Spinal cord (tissue), 10 donors: Measurements from ENCODE around the gene TLE2. TPM values are rescaled to one million over a fixed set of nuclear protein-coding genes. Genes with fewer than 3 reads are reported as not detected.
"Not testable (repeated sequence)": the region's sequence is repeated elsewhere in the genome, so short reads cannot be mapped to it uniquely, and the experiment has no call there.

ENCODE experiments used
- DNase-seq, 6 donors: peaks; one replicate each; pipeline versions ENCODE4 v3.0.0 to v3.0.0-alpha.2; 2013 to 2015; ENCODE audit warnings: low spot score in 6 of 6, low read depth in 4 of 6
- H3K27ac ChIP-seq: one replicate; pipeline ENCODE4 v1.5.1; 2013; ENCODE audit warnings: low read depth, low read length, control low read depth
- H3K27me3 ChIP-seq: one replicate; pipeline ENCODE4 v1.6.1; 2013; ENCODE audit warnings: low read length; ENCODE audit not compliant: control insufficient read depth, insufficient read depth
- H3K36me3 ChIP-seq: one replicate; pipeline ENCODE4 v1.6.1; 2013; ENCODE audit warnings: low read length; ENCODE audit not compliant: control insufficient read depth, insufficient read depth
- H3K4me1 ChIP-seq: one replicate; pipeline ENCODE4 v1.6.1; 2013; ENCODE audit warnings: low read length; ENCODE audit not compliant: control insufficient read depth, insufficient read depth
- H3K4me3 ChIP-seq: one replicate; pipeline ENCODE4 v1.5.1; 2013; ENCODE audit warnings: low read depth, low read length, control low read depth
- H3K9me3 ChIP-seq: one replicate; pipeline ENCODE4 v1.6.1; 2013; ENCODE audit warnings: low read length; ENCODE audit not compliant: control insufficient read depth, insufficient read depth
- WGBS: methylation state at CpG from one replicate; pipeline ENCODE4 v1.1.5; 2013; ENCODE audit warnings: missing lambda C conversion rate; ENCODE audit not compliant: insufficient coverage; 5-methylcytosine and 5-hydroxymethylcytosine counted together
- polyA plus RNA-seq, 2 donors: library from polyadenylated mRNA; unstranded; fragments of 120-200 nt; gene quantifications; one replicate each; pipeline ENCODE4 v1.2.1, GENCODE V29; 2013; ENCODE audit not compliant: insufficient read length in 2 of 2
- total RNA-seq, 2 donors: library from RNA; depleted of rRNA in 1 of 2; stranded (reverse); fragments of 120-200 nt in 1 of 2; fragments of >200 nt in 1 of 2; gene quantifications; one replicate each; pipeline versions ENCODE4 v1.2.3 to v1.2.4, GENCODE V29; 2013 to 2014
- donor health status: healthy.

TLE2 gene
- total and polyA plus RNA-seq, 4 donors: 14.9 to 101 (median 52.6) TPM

DNA sequence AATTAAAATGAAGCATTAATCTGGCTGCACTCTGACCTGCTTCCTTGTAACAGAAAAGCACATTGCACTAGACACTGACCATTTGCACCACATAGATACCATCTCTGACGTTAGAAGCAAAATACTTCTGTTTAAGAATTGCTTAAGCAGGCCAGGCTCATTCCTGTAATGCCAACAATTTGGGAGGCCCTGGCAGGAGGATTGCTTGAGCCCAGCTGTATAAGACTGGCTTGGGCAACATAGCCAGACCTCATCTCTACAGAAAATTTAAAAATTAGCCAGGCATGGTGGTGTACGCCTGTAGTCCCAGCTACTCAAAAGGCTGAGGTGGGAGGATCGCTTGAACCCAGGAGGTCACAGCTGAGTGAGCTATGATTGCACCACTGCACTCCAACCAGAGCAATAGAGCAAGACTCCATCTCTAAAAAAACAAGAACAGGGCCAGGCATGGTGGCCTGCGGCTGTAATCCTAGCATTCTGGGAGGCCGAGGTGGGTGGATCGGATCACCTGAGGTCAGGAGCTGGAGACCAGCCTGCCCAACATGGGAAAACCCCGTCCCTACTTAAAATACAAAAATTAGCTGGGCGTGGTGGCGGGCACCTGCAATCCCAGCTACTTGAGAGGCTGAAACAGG is 58.8 kb downstream of the TLE2 start:
- no peak for DNase-seq
- Histone ChIP-seq H3K4me3 (no peak overlapping the region), H3K36me3 (no peaks in the 10 kb centered on the region), H3K27me3 (peaks cover 10% of the 10 kb centered on the region), H3K4me1 (peaks cover 32% of the 10 kb centered on the region), H3K9me3 (no peaks in the 10 kb centered on the region), H3K27ac (no peak overlapping the region)
- 82% methylated on average over 9 of the region's 9 CpGs for WGBS

GRCh38 chr19:2969104-2969504 is 60.0 kb downstream of the TLE2 start:
- Histone ChIP-seq H3K9me3 (no peaks in the 10 kb centered on the region), H3K27ac (no peak overlapping the region), H3K4me3 (no peak overlapping the region), H3K36me3 (no peaks in the 10 kb centered on the region), H3K27me3 (no peaks in the 10 kb centered on the region), H3K4me1 (peaks cover 26% of the 10 kb centered on the region)
- peak in 2 of 6 donors; percentile 79 to 92 for DNase-seq
- WGBS: 26% methylated on average over 5 of the region's 5 CpGs

DNA sequence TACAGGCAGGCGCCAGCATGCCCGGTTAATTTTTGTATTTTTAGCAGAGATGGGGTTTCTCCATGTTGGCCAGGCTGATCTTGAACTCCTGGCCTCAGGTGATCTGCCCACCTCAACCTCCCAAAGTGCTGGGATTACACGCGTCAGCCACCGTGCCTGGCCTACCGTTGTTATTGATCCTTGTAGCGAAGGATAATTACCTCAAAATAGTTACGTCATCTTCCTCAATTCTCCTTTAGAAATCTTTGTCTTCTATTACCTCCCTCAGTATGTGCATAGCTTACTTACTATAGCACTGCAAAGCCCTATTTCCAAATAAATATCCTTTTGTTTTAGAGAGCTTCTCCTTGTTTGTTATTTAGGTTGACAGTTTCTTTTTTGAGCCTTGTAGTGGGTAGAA is 61.1 kb downstream of the TLE2 start:
- H3K36me3 ChIP-seq: no peaks in the 10 kb centered on the region
- WGBS: 83% methylated on average over 6 of the region's 8 CpGs
- H3K27ac ChIP-seq: no peak overlapping the region
- H3K4me1 ChIP-seq: peaks cover 23% of the 10 kb centered on the region
- H3K9me3 ChIP-seq: no peaks in the 10 kb centered on the region
- H3K27me3 ChIP-seq: no peaks in the 10 kb centered on the region
- H3K4me3 ChIP-seq: no peak overlapping the region
- no peak for DNase-seq

- no peak overlapping the region for H3K4me3 ChIP-seq
- no peak for DNase-seq
- no peaks in the 10 kb centered on the region for H3K36me3 ChIP-seq
- H3K27ac ChIP-seq: no peak overlapping the region
- H3K4me1 ChIP-seq: peaks cover 12% of the 10 kb centered on the region
- 100% methylated on average over 4 of the region's 5 CpGs for WGBS
- no peaks in the 10 kb centered on the region for H3K9me3 ChIP-seq
- no peaks in the 10 kb centered on the region for H3K27me3 ChIP-seq
Observed at GRCh38 chr19:2964874-2965273, 64.2 kb downstream of the TLE2 start.

- not testable (repeated sequence) for H3K4me3 ChIP-seq, H3K27me3 ChIP-seq
- WGBS: 83% methylated on average over 9 of the region's 12 CpGs
Observed at GRCh38 chr19:2963631-2964030, 65.4 kb downstream of the TLE2 start.

GRCh38 chr19:2963122-2963521 is 66.0 kb downstream of the TLE2 start:
- H3K4me3 ChIP-seq: no peak overlapping the region
- 87% methylated on average over 3 of the region's 5 CpGs for WGBS
- no peaks in the 10 kb centered on the region for H3K9me3 ChIP-seq
- H3K27ac ChIP-seq: no peak overlapping the region
- H3K4me1 ChIP-seq: no peaks in the 10 kb centered on the region
- no peak for DNase-seq
- no peaks in the 10 kb centered on the region for H3K27me3 ChIP-seq
- H3K36me3 ChIP-seq: no peaks in the 10 kb centered on the region

More at GRCh38 chr19:2963631-2964030, 65.4 kb downstream of the TLE2 start:
- H3K4me1 ChIP-seq, H3K27ac ChIP-seq, H3K9me3 ChIP-seq, H3K36me3 ChIP-seq, DNase-seq: not testable (repeated sequence)

- Histone ChIP-seq H3K27ac (no peak overlapping the region), H3K27me3 (no peaks in the 10 kb centered on the region), H3K36me3 (no peaks in the 10 kb centered on the region), H3K9me3 (no peaks in the 10 kb centered on the region), H3K4me1 (no peaks in the 10 kb centered on the region), H3K4me3 (no peak overlapping the region)
- DNase-seq: peak in 4 of 6 donors; percentile 65 to 95 (median 87)
- 78% methylated on average over 6 of the region's 17 CpGs for WGBS
Observed at GRCh38 chr19:2962018-2962670, 66.9 kb downstream of the TLE2 start.

DNA sequence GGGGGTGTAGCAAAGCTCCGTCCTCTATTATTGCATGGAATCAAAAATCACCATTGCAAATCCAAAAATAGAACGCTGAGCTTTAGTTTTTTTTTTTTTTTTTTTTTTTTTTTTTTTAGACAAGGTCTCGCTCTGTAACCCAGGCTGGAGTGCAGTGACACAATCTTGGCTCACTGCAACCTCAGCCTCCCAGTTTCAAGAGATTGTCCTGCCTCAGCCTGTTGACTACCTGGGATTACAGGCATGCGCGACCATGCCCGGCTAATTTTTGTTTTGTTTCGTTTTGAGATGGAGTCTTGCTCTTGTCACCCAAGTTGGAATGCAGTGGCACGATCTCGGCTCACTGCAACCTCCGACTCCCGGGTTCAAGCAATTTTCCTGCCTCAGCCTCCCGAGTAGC is 69.0 kb downstream of the TLE2 start:
- 91% methylated on average over 10 of the region's 12 CpGs for WGBS
- no peak overlapping the region for H3K4me3 ChIP-seq
- H3K4me1 ChIP-seq: no peaks in the 10 kb centered on the region
- H3K27ac ChIP-seq: no peak overlapping the region
- no peaks in the 10 kb centered on the region for H3K27me3 ChIP-seq
- no peak for DNase-seq
- no peaks in the 10 kb centered on the region for H3K9me3 ChIP-seq
- no peaks in the 10 kb centered on the region for H3K36me3 ChIP-seq

- Histone ChIP-seq H3K9me3 (no peaks in the 10 kb centered on the region), H3K27ac (no peak overlapping the region), H3K27me3 (no peaks in the 10 kb centered on the region), H3K4me3 (no peak overlapping the region), H3K4me1 (no peaks in the 10 kb centered on the region), H3K36me3 (no peaks in the 10 kb centered on the region)
- WGBS: no CpG with 5 or more reads among the region's 5 CpGs
- no peak for DNase-seq
Observed at GRCh38 chr19:2957160-2957559, 71.9 kb downstream of the TLE2 start.

DNA sequence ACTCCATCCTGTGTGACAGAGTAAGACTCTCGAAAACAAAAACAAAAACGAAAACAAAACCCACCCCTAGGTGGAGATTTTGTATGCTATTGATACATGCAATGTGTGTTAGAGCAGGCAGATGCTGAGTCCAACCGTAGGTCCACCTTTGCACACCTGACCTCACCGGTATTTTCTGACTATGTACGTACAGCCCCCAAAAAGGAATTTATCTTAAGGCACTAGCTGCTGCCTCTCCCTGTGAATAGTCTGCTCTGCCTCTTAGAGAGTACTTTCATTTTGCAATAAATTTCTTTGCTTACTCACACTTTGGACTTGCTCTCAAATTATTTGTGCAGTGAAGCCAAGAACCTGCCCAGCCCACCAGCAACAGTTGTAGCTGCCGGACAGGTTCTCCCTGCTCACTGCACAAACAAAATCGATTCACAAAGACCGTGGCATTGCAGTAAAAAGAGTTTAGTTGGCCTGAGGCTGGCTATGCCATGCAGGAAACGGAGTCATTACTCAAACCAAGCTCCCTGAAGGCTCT is 76.1 kb downstream of the TLE2 start:
- Histone ChIP-seq H3K9me3 (no peaks in the 10 kb centered on the region), H3K36me3 (no peaks in the 10 kb centered on the region), H3K4me3 (no peak overlapping the region), H3K4me1 (peaks cover 8% of the 10 kb centered on the region), H3K27me3 (no peaks in the 10 kb centered on the region), H3K27ac (no peak overlapping the region)
- WGBS: 72% methylated on average over 6 of the region's 9 CpGs
- no peak for DNase-seq
